Tibial artery (tissue), 4 donors: ENCODE results near the gene VPS26C.
"Not testable (repeated sequence)": the region's sequence is repeated elsewhere in the genome, so short reads cannot be mapped to it uniquely, and the experiment has no call there.

Experiments
- DNase-seq, 2 donors: peaks; one replicate each; pipeline ENCODE4 v3.0.0-alpha.2; 2019
- H3K27ac ChIP-seq, 2 donors: fragments of 200-600 bp; sonication (generic) in 1 of 2; 1 replicate in 1 of 2; 2 replicates in 1 of 2; pipeline ENCODE4 v1.5.1; 2018 to 2019; ENCODE audit warnings: mild to moderate bottlenecking in 1 of 2
- H3K27me3 ChIP-seq, 2 donors: fragments of 200-600 bp; sonication (generic) in 1 of 2; one replicate each; pipeline versions ENCODE4 v1.5.1 to v1.6.0; 2016 to 2019
- H3K36me3 ChIP-seq, 3 donors: fragments of 200-600 bp; sonication (generic) in 2 of 3; one replicate each; pipeline ENCODE4 v1.5.1; 2016 to 2019; ENCODE audit warnings: mild to moderate bottlenecking in 2 of 3
- H3K4me1 ChIP-seq, 4 donors: fragments of 200-600 bp; sonication (generic) in 2 of 4; 1 replicate in 3 of 4; 2 replicates in 1 of 4; pipeline ENCODE4 v1.5.1; 2016 to 2019
- H3K4me3 ChIP-seq, 2 donors: fragments of 200-600 bp; sonication (generic) in 1 of 2; 1 replicate in 1 of 2; 2 replicates in 1 of 2; pipeline ENCODE4 v1.5.1; 2018 to 2019; ENCODE audit warnings: mild to moderate bottlenecking in 2 of 2
- H3K9me3 ChIP-seq, 3 donors: fragments of 200-600 bp; sonication (generic) in 1 of 3; one replicate each; pipeline ENCODE4 v1.5.1; 2016 to 2019
- intact Hi-C: fragments of 100-400 bp; cut with DNase I; formaldehyde crosslinking; loops from one replicate; pipeline ENCODE4 v1.15.0; 2023; ENCODE audit warnings: low total_unique reads
- TF ChIP-seq, protein P1 (sequence below), 2 experiments: fragments of 200-600 bp in 1 of 2; fragments of 450-650 bp in 1 of 2; IDR thresholded peaks; one replicate each; pipeline ENCODE4 v1.5.1; 2017 to 2019; ENCODE audit warnings: antibody characterized with exemption in 2 of 2, mild to moderate bottlenecking in 1 of 2, moderate library complexity in 1 of 2

The VPS26C gene

DNA sequence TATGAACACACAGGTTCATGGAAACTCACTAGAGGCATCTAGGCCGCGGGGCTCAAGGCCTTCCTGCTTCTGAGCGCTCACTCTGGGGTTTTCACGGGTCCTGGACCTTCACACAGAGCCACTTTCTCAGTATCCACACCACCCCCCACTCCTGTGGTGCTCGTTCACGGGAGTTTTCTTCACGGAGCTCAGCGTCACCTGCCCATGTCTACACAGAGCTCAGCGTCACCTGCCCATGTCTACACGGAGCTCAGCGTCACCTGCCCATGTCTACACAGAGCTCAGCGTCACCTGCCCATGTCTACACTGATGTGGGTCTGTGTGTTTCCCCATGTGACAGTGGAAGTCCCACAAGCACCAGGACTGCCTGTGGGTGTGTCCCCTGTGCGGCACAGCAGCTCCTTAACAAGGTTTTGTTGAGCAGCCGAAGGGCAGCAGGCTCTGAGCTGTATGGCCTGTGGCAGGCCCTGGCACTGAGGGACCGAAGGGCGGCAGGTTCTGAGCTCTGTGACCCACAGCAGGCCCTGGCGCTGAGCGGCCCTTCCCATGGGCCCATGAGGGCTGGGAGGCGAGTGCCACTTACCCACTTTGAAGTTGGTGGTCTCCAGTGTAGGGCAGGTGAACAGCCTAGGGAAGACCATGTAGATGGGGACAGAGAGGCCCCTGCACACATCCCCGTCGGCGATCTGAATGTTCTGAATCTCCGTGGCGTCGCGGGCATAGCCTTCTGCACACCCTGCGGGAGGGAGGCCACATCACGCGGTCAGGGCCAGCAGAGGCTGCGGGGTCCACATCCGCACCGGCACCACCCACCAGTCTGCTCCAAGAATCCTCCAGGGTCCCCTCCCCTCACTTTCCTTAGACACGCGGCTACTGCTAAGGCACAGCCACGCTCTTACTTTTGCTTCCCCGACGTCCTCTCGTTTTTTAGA is 39.8 kb downstream of the VPS26C start:
- Histone ChIP-seq H3K4me1 (no peaks in the 10 kb centered on the region), H3K27me3 (no peaks in the 10 kb centered on the region), H3K36me3 (peaks cover 65 to 86% (median 85%) of the 10 kb centered on the region in 3 donors), H3K9me3 (no peaks in the 10 kb centered on the region), H3K27ac (no peak overlapping the region), H3K4me3 (no peak overlapping the region)
- DNase-seq, result no peak
- TF ChIP-seq, protein P1, sequence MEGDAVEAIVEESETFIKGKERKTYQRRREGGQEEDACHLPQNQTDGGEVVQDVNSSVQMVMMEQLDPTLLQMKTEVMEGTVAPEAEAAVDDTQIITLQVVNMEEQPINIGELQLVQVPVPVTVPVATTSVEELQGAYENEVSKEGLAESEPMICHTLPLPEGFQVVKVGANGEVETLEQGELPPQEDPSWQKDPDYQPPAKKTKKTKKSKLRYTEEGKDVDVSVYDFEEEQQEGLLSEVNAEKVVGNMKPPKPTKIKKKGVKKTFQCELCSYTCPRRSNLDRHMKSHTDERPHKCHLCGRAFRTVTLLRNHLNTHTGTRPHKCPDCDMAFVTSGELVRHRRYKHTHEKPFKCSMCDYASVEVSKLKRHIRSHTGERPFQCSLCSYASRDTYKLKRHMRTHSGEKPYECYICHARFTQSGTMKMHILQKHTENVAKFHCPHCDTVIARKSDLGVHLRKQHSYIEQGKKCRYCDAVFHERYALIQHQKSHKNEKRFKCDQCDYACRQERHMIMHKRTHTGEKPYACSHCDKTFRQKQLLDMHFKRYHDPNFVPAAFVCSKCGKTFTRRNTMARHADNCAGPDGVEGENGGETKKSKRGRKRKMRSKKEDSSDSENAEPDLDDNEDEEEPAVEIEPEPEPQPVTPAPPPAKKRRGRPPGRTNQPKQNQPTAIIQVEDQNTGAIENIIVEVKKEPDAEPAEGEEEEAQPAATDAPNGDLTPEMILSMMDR (IDR thresholded peaks at IDR 0.05), result no peak
- intact Hi-C loops, result no loop called here

DNA sequence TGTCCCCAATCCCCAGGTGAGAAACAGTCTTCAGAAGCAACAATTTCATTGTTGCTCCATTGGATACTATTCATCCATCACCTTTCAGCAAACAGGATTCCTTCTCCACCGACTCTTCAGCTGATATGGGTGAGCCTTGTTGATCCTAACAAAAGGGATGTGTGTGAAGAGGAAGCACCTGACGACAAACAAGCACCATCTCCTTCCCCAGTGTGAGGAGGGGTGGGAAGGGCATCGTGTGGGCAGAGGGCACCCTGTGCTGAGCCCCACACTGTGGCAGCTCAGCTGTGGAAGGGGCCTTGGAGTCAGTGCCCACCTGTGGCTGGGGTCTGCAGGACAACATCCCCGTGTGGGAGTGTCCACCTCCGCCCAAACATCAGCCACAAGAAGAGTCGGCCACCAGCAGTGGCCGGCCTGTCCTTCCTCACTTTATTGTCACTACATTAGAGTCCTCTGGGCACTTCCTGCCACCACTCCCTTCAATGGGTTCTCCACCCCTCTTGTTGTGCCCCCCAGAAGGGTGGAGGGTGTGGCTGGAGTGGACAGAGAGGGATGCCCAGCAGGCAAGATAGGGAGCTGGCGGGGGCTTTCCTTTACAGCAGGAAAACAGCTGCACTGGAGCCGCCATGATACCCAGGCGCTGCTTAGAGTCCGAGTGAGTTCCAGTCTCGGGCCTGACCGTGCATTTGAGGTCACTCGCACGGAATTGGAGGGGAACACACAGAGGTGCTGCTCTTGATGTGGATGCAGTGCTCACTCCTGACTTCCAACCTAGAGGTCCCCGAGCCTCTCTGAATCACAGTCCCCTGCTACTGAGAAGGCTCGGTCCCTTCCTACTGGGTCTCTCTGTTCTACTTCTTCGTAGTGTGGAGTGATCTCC is 40.9 kb downstream of the VPS26C start:
- peaks cover 55 to 75% (median 75%) of the 10 kb centered on the region in 3 donors for H3K36me3 ChIP-seq

DNA sequence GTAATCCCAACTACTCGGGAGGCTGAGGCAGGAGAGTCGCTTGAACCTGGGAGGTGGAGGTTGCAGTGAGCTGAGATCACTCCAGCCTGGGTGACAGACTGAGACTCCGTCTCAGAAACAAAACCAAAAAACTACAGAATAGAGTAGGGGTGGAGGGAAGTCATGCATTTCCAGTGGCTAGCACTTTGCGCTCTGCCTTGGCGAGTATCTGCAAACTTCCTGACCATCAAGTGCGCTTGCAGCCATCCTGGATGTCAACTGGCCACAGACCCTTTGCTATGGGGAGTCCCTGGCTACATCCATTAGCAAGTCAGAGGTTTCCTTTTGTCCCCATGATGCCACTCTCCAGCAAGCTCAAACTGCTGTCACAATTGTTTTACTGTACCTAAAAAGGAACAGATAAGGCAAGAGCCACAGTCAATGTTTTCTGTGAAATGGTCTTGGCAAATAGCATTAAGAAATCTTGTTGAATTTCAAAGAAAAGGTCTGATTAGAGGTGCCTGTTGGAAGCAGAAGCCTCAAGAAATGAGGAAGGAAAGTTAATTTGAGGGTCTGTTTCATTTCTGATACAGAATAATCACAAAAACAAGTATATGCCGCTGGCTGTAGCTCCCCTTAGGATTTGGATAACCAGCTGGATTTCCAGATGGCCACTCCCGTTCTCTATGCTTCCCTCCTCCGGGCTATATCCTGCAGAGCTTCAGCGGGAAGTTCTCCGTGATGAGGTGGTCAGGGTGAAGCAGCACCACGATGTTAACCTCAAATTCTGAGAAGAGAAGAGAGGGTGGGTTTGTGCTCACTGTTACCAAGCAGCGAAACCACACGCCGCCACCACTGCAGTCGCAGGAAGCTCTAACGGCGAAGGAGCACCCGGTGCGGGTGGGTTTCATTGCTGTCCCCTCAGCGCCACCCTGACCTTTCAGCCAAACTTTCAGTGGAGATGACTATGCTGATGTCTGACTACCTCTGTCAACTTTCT is 42.0 kb downstream of the VPS26C start:
- DNase-seq, result no peak
- no peaks in the 10 kb centered on the region for H3K27me3 ChIP-seq
- peaks cover 53 to 67% (median 66%) of the 10 kb centered on the region in 3 donors for H3K36me3 ChIP-seq
- H3K4me1 ChIP-seq, result peaks cover 0 to 13% (median 2%) of the 10 kb centered on the region in 4 donors
- no peaks in the 10 kb centered on the region for H3K9me3 ChIP-seq
- intact Hi-C loops, result no loop called here
- H3K4me3 ChIP-seq, result no peak overlapping the region
- no peak overlapping the region for H3K27ac ChIP-seq
- TF ChIP-seq, protein P1 (IDR thresholded peaks at IDR 0.05), result no peak

More for the DNA sequence above, 40.9 kb downstream of the VPS26C start:
- H3K27ac ChIP-seq, result no peak overlapping the region
- H3K4me1 ChIP-seq, result peaks cover 0 to 2% (median 0%) of the 10 kb centered on the region in 4 donors
- H3K9me3 ChIP-seq, result no peaks in the 10 kb centered on the region
- TF ChIP-seq, protein P1 (IDR thresholded peaks at IDR 0.05), result no peak
- H3K27me3 ChIP-seq, result no peaks in the 10 kb centered on the region
- intact Hi-C loops, result no loop called here
- no peak overlapping the region for H3K4me3 ChIP-seq
- no peak for DNase-seq

DNA sequence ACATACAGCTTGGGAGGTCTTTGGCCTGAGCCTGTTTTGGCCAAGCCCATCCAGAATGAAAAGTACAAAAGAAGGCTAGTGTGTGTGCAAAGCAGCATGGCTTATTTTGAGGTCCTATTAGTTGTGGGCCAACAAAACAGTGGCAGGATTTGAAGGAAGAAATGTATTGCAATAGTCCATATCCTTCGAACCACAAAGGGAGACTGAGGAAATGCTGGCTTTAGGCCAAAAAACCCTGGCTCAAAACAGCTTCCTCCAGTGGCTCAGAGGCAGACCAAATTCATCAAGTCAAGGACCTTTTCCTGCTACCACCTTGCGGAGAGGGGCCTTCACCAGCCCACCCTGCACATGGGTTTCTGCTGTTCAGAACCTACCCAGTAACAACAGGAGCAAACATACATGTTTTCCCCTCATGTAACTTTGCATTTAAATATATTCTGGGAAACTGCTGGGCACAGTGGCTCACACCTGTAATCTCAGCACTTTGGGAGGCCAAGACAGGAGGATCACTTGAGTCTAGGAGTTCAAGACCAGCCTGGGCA is 43.3 kb downstream of the VPS26C start:
- H3K4me3 ChIP-seq, result no peak overlapping the region
- H3K27me3 ChIP-seq, result no peaks in the 10 kb centered on the region
- no peak for DNase-seq
- H3K27ac ChIP-seq, result no peak overlapping the region
- H3K9me3 ChIP-seq, result no peaks in the 10 kb centered on the region
- TF ChIP-seq, protein P1 (IDR thresholded peaks at IDR 0.05), result no peak
- H3K36me3 ChIP-seq, result peaks cover 53 to 54% (median 54%) of the 10 kb centered on the region in 3 donors
- peaks cover 0 to 17% (median 6%) of the 10 kb centered on the region in 4 donors for H3K4me1 ChIP-seq
- intact Hi-C loops, result no loop called here

DNA sequence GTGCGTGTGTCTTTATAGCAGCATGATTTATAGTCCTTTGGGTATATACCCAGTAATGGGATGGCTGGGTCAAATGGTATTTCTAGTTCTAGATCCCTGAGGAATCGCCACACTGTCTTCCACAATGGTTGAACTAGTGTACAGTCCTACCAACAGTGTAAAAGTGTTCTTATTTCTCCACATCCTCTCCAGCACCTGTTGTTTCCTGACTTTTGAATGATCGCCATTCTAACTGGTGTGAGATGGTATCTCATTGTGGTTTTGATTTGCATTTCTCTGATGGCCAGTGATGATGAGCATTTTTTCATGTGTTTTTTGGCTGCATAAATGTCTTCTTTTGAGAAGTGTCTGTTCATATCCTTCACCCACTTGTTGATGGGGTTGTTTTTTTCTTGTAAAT is 44.9 kb downstream of the VPS26C start:
- H3K9me3 ChIP-seq, H3K4me3 ChIP-seq, H3K27ac ChIP-seq, intact Hi-C loops, H3K27me3 ChIP-seq, DNase-seq: not testable (repeated sequence)
- peaks cover 37 to 38% (median 38%) of the 10 kb centered on the region in 3 donors for H3K36me3 ChIP-seq
- H3K4me1 ChIP-seq, result peaks cover 0 to 17% (median 6%) of the 10 kb centered on the region in 4 donors
